ENCODE measurements around the gene NRAS. TPM values are rescaled to one million over a fixed set of nuclear protein-coding genes. Genes with fewer than 3 reads are reported as not detected.

Gene NRAS
- total RNA-seq, 1 experiment from 2014 or later = 48.0 TPM

GRCh38 chr1:114757455-114758255 is 41.1 kb upstream of the NRAS start, which contains the start of gene CSDE1:
CSDE1 (minus strand) TSS chr1:114757984; CDS start chr1:114739890, 18,094 bp downstream.
- RAD21 ChIA-PET (ENCODE audit: low non-redundant PET in 1 of 2, low total read pairs in 2 of 2, uncharacterized antibody in 2 of 2, unreplicated experiment in 2 of 2) = no interaction called here
- Histone ChIP-seq H3K4me2 (ENCODE audit: low read length) (peak within 1 kb of the TSS; percentile 89), H3K27me3 (ENCODE audit: insufficient read depth, low read length) (no peaks in the 10 kb centered on the region), H3K9me3 (ENCODE audit: control insufficient read depth in 1 of 2, insufficient read depth in 1 of 2, low read depth in 1 of 2, low read length in 2 of 2) (no peaks in the 10 kb centered on the region), H3K36me3 (ENCODE audit: control insufficient read depth in 1 of 2, insufficient read depth in 2 of 2, low read length in 2 of 2) (no peaks in the 10 kb centered on the region; a peak in 1 of 4 replicates), H3K4me3 (replicated peaks in 1 of 2; ENCODE audit: low read depth in 1 of 2, low read length in 2 of 2) (peak within 1 kb of the TSS; percentile 80 to 97), H3K27ac (ENCODE audit: low read depth, low read length) (peak within 1 kb of the TSS; percentile 93), H4K20me1 (ENCODE audit: insufficient read depth) (peaks cover 40% of the 10 kb centered on the region), H3K4me1 (ENCODE audit: control insufficient read depth in 1 of 2, insufficient read depth in 2 of 2, low read length in 2 of 2) (peaks cover 12 to 28% of the 10 kb centered on the region in 2 experiments), H3K9me2 (ENCODE audit: insufficient read depth) (no peaks in the 10 kb centered on the region), H3K9ac (ENCODE audit: low read length) (peak within 1 kb of the TSS; percentile 100), H3K79me2 (ENCODE audit: insufficient read depth, low read length) (peaks cover 51% of the 10 kb centered on the region), H2AFZ (ENCODE audit: low read depth, low read length, poor library complexity, severe bottlenecking) (peak within 1 kb of the TSS; percentile 92)
- DNase-seq (ENCODE audit: low read depth, low spot score) (peak; percentile 98), ATAC-seq (peak; percentile 89)
- POLR2A ChIA-PET = interaction anchor here (0.9 kb wide), 1 partner anchor 12 kb away, joined by 3 read pairs; no protein-coding TSS in a partner anchor
- CTCF ChIA-PET = no interaction called here
- TF ChIP-seq CBX3 (IDR thresholded peaks at IDR 0.05; ENCODE audit: low read depth) (peak; percentile 92), YY1 (IDR thresholded peaks at IDR 0.05; ENCODE audit: extremely low read depth, insufficient replicate concordance, low read depth, low read length) (peak; percentile 97), ZNF274 (IDR thresholded peaks at IDR 0.05; ENCODE audit: low read depth, low read length) (no peak), JUND (IDR thresholded peaks at IDR 0.05) (no peak), POLR2AphosphoS5 (IDR thresholded peaks at IDR 0.05; ENCODE audit: low read depth, low read length) (peak; percentile 86), CTCF (IDR thresholded peaks at IDR 0.05 in 2 of 3, conservative IDR thresholded peaks at IDR 0.05 in 1 of 3; ENCODE audit: borderline replicate concordance in 1 of 3, insufficient read depth in 1 of 3, low read depth in 2 of 3, low read length in 2 of 3) (peak in 2 of 3 experiments; percentile 66 to 73; a peak in 4 of 6 replicates), ZBTB33 (IDR thresholded peaks at IDR 0.05; ENCODE audit: extremely low read depth, insufficient replicate concordance, low read length) (peak; percentile 95), SP1 (IDR thresholded peaks at IDR 0.05; ENCODE audit: low read depth) (peak; percentile 66), ZFX (IDR thresholded peaks at IDR 0.05) (peak; percentile 21; the same call in 1 of the 2 replicates), POLR2A (IDR thresholded peaks at IDR 0.05; ENCODE audit: borderline replicate concordance, extremely low read depth, insufficient read depth, insufficient read length) (peak; percentile 90), SIN3A (IDR thresholded peaks at IDR 0.05; ENCODE audit: low read depth) (peak; percentile 65; the same call in 1 of the 2 replicates), RAD21 (IDR thresholded peaks at IDR 0.05; ENCODE audit: low read depth) (peak; percentile 42), TCF7L2 (IDR thresholded peaks at IDR 0.05; ENCODE audit: borderline replicate concordance, extremely low read depth, insufficient read depth, insufficient read length) (peak; percentile 71), EGR1 (IDR thresholded peaks at IDR 0.05; ENCODE audit: low read depth) (peak; percentile 69), ELF1 (IDR thresholded peaks at IDR 0.05; ENCODE audit: borderline replicate concordance, low read depth) (no peak), FOSL1 (IDR thresholded peaks at IDR 0.05; ENCODE audit: low read depth) (no peak), EZH2 (IDR thresholded peaks at IDR 0.05) (no peak), CEBPB (IDR thresholded peaks at IDR 0.05; ENCODE audit: low read depth) (no peak), MAX (IDR thresholded peaks at IDR 0.05) (peak; percentile 69)
- BruUV-seq (replicated peaks) = TSS peak; percentile 45
- intact Hi-C loops (cut with micrococcal nuclease) = loop anchor here (5.0 to 10.0 kb wide), 2 partner anchors 287 to 410 kb away; no protein-coding TSS in a partner anchor
